Subcutaneous abdominal adipose tissue (tissue), 5 donors: ENCODE measurements around the gene COG5.

Source experiments
- H3K27ac ChIP-seq: one replicate; pipeline ENCODE4 v1.7.0; 2013; ENCODE audit warnings: low read depth, mild to moderate bottlenecking, inconsistent platforms, low read length, moderate library complexity
- H3K27me3 ChIP-seq, 5 donors: one replicate each; pipeline ENCODE4 v1.7.0; 2013; ENCODE audit warnings: low read length in 5 of 5, inconsistent platforms in 1 of 5; ENCODE audit not compliant: control insufficient read depth in 5 of 5, insufficient read depth in 4 of 5
- H3K36me3 ChIP-seq, 5 donors: one replicate each; pipeline ENCODE4 v1.7.0; 2013; ENCODE audit warnings: low read length in 5 of 5; ENCODE audit not compliant: control insufficient read depth in 5 of 5, insufficient read depth in 5 of 5
- H3K4me1 ChIP-seq, 5 donors: one replicate each; pipeline ENCODE4 v1.7.0; 2013; ENCODE audit warnings: low read length in 5 of 5, mild to moderate bottlenecking in 3 of 5, moderate library complexity in 1 of 5; ENCODE audit not compliant: control insufficient read depth in 5 of 5, insufficient read depth in 5 of 5
- H3K4me3 ChIP-seq, 5 donors: one replicate each; pipeline ENCODE4 v1.7.0; 2013; ENCODE audit warnings: low read length in 5 of 5, low read depth in 1 of 5
- H3K9ac ChIP-seq, 5 donors: one replicate each; pipeline ENCODE4 v1.7.0; 2013; ENCODE audit warnings: low read length in 5 of 5, mild to moderate bottlenecking in 4 of 5, moderate library complexity in 3 of 5
- H3K9me3 ChIP-seq, 5 donors: one replicate each; pipeline ENCODE4 v1.7.0; 2013; ENCODE audit warnings: low read length in 5 of 5; ENCODE audit not compliant: control insufficient read depth in 5 of 5
- donor health status: healthy.
- donor health status: healthy.
- donor health status: healthy.
- donor health status: healthy.
- donor health status: healthy.

The COG5 gene

GRCh38 chr7:107274506-107274905, 289.2 kb downstream of the COG5 start:
- Histone ChIP-seq H3K36me3 (peaks cover 0 to 4% (median 0%) of the 10 kb centered on the region in 5 donors), H3K9me3 (no peaks in the 10 kb centered on the region), H3K4me1 (peaks cover 0 to 5% (median 4%) of the 10 kb centered on the region in 5 donors), H3K27me3 (no peaks in the 10 kb centered on the region), H3K9ac (no peak overlapping the region), H3K4me3 (no peak overlapping the region), H3K27ac (no peak overlapping the region)

DNA sequence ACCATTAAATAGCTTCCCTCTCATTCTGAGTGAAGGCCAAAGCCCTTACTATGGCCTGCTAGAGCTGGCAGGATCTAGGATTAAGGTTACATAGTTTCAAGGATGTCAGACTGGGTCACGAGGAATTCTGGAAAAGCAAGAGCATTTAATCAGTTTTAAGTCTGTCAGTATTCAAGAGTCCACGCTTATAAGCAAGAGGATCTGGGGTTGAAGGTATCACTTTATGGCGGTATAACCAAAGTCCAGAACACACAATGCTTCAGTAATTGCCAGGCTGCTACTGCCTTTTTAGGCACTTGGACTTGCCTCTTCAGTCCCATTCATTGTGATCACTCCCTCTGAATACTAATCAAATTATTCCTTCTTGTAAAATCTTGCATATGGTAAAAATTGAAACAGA, 293.9 kb downstream of the COG5 start:
- H3K36me3 ChIP-seq, result peaks cover 0 to 4% (median 0%) of the 10 kb centered on the region in 5 donors
- H3K9me3 ChIP-seq, result no peaks in the 10 kb centered on the region
- no peak overlapping the region for H3K4me3 ChIP-seq
- H3K4me1 ChIP-seq, result peaks cover 0 to 8% (median 4%) of the 10 kb centered on the region in 5 donors
- H3K9ac ChIP-seq, result no peak overlapping the region
- H3K27ac ChIP-seq, result no peak overlapping the region
- H3K27me3 ChIP-seq, result no peaks in the 10 kb centered on the region

GRCh38 chr7:107268594-107268993, 295.1 kb downstream of the COG5 start:
- H3K36me3 ChIP-seq, result peaks cover 0 to 4% (median 0%) of the 10 kb centered on the region in 5 donors
- no peaks in the 10 kb centered on the region for H3K9me3 ChIP-seq
- H3K4me1 ChIP-seq, result peaks cover 0 to 8% (median 4%) of the 10 kb centered on the region in 5 donors
- no peak overlapping the region for H3K27ac ChIP-seq
- H3K9ac ChIP-seq, result no peak overlapping the region
- no peaks in the 10 kb centered on the region for H3K27me3 ChIP-seq
- no peak overlapping the region for H3K4me3 ChIP-seq

GRCh38 chr7:107267138-107267537, 296.6 kb downstream of the COG5 start:
- peaks cover 0 to 9% (median 8%) of the 10 kb centered on the region in 5 donors for H3K4me1 ChIP-seq
- H3K27me3 ChIP-seq, result no peaks in the 10 kb centered on the region
- H3K27ac ChIP-seq, result no peak overlapping the region
- no peaks in the 10 kb centered on the region for H3K9me3 ChIP-seq
- no peak overlapping the region for H3K4me3 ChIP-seq
- H3K9ac ChIP-seq, result no peak overlapping the region
- H3K36me3 ChIP-seq, result no peaks in the 10 kb centered on the region

DNA sequence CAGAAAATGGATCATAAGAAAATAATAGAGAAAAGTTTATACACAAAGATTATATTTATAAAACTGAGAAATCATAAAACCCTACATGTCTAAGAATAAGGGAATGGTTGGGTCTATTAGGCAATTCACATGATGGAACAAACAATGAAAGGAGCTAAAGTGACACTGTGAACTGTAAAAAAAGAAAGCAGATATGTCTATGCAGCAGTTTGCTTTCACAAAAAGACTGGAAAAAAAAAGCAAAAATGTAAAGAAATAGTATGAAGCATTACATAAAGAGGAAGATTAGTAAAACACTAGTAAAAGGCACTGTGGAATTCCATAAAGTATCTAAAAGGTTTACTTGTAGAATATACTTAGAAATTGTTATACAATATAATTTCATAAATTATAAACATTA, 299.0 kb downstream of the COG5 start:
- Histone ChIP-seq H3K9me3 (no peaks in the 10 kb centered on the region), H3K4me3 (no peak overlapping the region), H3K9ac (no peak overlapping the region), H3K36me3 (no peaks in the 10 kb centered on the region), H3K4me1 (peaks cover 0 to 6% (median 5%) of the 10 kb centered on the region in 5 donors), H3K27ac (no peak overlapping the region), H3K27me3 (no peaks in the 10 kb centered on the region)

- Histone ChIP-seq H3K4me3 (no peak overlapping the region), H3K4me1 (peaks cover 0 to 4% (median 0%) of the 10 kb centered on the region in 5 donors), H3K9ac (no peak overlapping the region), H3K27me3 (no peaks in the 10 kb centered on the region), H3K27ac (no peak overlapping the region), H3K9me3 (no peaks in the 10 kb centered on the region), H3K36me3 (no peaks in the 10 kb centered on the region)
Measured at GRCh38 chr7:107262857-107263256, 300.9 kb downstream of the COG5 start.

GRCh38 chr7:107258737-107259136, 305.0 kb downstream of the COG5 start:
- no peaks in the 10 kb centered on the region for H3K27me3 ChIP-seq

DNA sequence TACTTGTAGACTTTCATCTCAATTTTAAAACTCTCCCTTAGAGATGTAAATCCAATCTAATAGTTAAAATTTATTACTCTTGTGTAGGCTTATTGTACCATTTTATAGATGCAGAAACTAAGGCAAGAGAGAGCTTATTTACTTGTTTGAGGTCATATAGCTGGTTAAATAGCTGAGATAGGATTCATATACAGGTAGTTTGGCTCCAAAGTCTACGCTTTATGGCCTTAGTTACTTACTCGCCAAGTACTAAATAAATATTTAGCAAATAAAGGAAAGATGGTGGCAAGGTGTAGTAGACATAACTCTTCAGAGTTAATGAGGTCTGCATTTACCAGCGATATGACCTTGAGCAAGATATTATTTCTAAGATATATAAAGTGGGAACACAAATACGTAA, 308.1 kb downstream of the COG5 start:
- Histone ChIP-seq H3K27ac (no peak overlapping the region), H3K9ac (no peak overlapping the region), H3K4me3 (no peak overlapping the region), H3K9me3 (no peaks in the 10 kb centered on the region), H3K4me1 (peaks cover 0 to 4% (median 0%) of the 10 kb centered on the region in 5 donors), H3K27me3 (no peaks in the 10 kb centered on the region), H3K36me3 (peaks cover 0 to 3% (median 0%) of the 10 kb centered on the region in 5 donors)

More at GRCh38 chr7:107258737-107259136, 305.0 kb downstream of the COG5 start:
- Histone ChIP-seq H3K4me3 (no peak overlapping the region), H3K9ac (no peak overlapping the region), H3K27ac (no peak overlapping the region), H3K36me3 (peaks cover 0 to 3% (median 0%) of the 10 kb centered on the region in 5 donors), H3K9me3 (no peaks in the 10 kb centered on the region), H3K4me1 (peaks cover 0 to 4% (median 3%) of the 10 kb centered on the region in 5 donors)

- Histone ChIP-seq H3K27me3 (no peaks in the 10 kb centered on the region), H3K9me3 (no peaks in the 10 kb centered on the region), H3K9ac (no peak overlapping the region), H3K4me3 (no peak overlapping the region), H3K36me3 (peaks cover 0 to 3% (median 0%) of the 10 kb centered on the region in 5 donors), H3K4me1 (peaks cover 0 to 4% (median 0%) of the 10 kb centered on the region in 5 donors), H3K27ac (no peak overlapping the region)
Measured at GRCh38 chr7:107254398-107254985, 309.2 kb downstream of the COG5 start.

- Histone ChIP-seq H3K9me3 (no peaks in the 10 kb centered on the region), H3K9ac (no peak overlapping the region), H3K4me1 (peaks cover 0 to 4% (median 0%) of the 10 kb centered on the region in 5 donors), H3K27ac (no peak overlapping the region), H3K4me3 (no peak overlapping the region), H3K36me3 (peaks cover 0 to 3% (median 0%) of the 10 kb centered on the region in 5 donors), H3K27me3 (no peaks in the 10 kb centered on the region)
Measured at GRCh38 chr7:107253599-107253998, 310.1 kb downstream of the COG5 start.
